ENCODE measurements around the gene CDH2. TPM values are rescaled to one million over a fixed set of nuclear protein-coding genes. Genes with fewer than 3 reads are reported as not detected.

The CDH2 gene
- polyA plus RNA-seq, 1 donor (not counting 4 experiments of a cell fraction or from before 2014, with no cell fraction given), result 0.46 TPM

DNA sequence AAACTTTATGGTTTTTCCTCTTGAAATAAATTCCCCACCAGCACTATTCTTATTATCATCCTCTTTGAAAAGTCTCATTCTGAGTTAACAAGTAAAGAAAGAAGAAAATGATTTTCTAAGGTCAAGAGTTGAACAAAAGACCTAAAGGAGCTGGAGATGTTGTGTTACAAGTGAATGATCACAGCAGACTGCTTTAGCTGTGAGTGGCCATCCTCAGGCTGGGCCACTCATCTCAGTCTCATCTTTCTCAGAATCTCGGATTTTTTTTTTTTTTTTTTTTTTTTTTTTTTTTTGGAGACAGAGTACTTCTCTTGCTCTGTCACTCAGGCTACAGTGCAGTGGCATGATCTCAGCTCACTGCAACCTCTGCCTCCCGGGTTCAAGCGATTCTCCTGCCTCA lies 133.3 kb downstream of the CDH2 start:
- Histone ChIP-seq H3K9ac (ENCODE audit: control insufficient read depth, extremely low read depth, insufficient read depth, low read length) (no peak overlapping the region), H3K4me1 (ENCODE audit: control insufficient read depth, extremely low read depth, insufficient read depth, low read length) (peaks cover 3% of the 10 kb centered on the region), H3K9me3 (ENCODE audit: control insufficient read depth, low read depth, low read length) (no peaks in the 10 kb centered on the region), H2AFZ (ENCODE audit: control insufficient read depth, low read length) (no peak overlapping the region), H3K36me3 (ENCODE audit: control insufficient read depth in 2 of 2, extremely low read depth in 1 of 2, insufficient read depth in 2 of 2, low read length in 2 of 2) (no peaks in the 10 kb centered on the region), H3K4me2 (ENCODE audit: control insufficient read depth, extremely low read depth, insufficient read depth, low read depth, low read length) (no peak overlapping the region), H3K27me3 (ENCODE audit: control insufficient read depth, extremely low read depth, insufficient read depth, low read length) (no peaks in the 10 kb centered on the region), H3K9me1 (ENCODE audit: control insufficient read depth, extremely low read depth, insufficient read depth, low read length) (no peaks in the 10 kb centered on the region), H3K4me3 (ENCODE audit: control insufficient read depth in 2 of 3, extremely low read depth in 1 of 3, insufficient read depth in 2 of 3, low read depth in 1 of 3, low read length in 3 of 3) (no peak overlapping the region), H3K27ac (ENCODE audit: control insufficient read depth, insufficient read depth, low read length) (no peak overlapping the region), H4K20me1 (ENCODE audit: control insufficient read depth, extremely low read depth, insufficient read depth, low read length) (no peaks in the 10 kb centered on the region), H3K79me2 (ENCODE audit: control insufficient read depth, insufficient read depth, low read length) (no peaks in the 10 kb centered on the region)
- TF ChIP-seq EZH2 (IDR thresholded peaks at IDR 0.05; ENCODE audit: low read length), result no peak
- TF ChIP-seq, protein P1, sequence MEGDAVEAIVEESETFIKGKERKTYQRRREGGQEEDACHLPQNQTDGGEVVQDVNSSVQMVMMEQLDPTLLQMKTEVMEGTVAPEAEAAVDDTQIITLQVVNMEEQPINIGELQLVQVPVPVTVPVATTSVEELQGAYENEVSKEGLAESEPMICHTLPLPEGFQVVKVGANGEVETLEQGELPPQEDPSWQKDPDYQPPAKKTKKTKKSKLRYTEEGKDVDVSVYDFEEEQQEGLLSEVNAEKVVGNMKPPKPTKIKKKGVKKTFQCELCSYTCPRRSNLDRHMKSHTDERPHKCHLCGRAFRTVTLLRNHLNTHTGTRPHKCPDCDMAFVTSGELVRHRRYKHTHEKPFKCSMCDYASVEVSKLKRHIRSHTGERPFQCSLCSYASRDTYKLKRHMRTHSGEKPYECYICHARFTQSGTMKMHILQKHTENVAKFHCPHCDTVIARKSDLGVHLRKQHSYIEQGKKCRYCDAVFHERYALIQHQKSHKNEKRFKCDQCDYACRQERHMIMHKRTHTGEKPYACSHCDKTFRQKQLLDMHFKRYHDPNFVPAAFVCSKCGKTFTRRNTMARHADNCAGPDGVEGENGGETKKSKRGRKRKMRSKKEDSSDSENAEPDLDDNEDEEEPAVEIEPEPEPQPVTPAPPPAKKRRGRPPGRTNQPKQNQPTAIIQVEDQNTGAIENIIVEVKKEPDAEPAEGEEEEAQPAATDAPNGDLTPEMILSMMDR (optimal IDR thresholded peaks at IDR 0.05 in 1 of 3, IDR thresholded peaks at IDR 0.05 in 1 of 3, conservative IDR thresholded peaks at IDR 0.05 in 1 of 3; ENCODE audit: extremely low read depth in 1 of 3, insufficient read depth in 2 of 3, low read length in 3 of 3), result no peak
- DNase-seq (ENCODE audit: low read depth, low spot score), result no peak
- dilution Hi-C loops (cut with MboI; ENCODE audit: extremely low pct_ligation_motif_present, low sequenced_read_pairs), result no loop called here
- FAIRE-seq, result no peak

DNA sequence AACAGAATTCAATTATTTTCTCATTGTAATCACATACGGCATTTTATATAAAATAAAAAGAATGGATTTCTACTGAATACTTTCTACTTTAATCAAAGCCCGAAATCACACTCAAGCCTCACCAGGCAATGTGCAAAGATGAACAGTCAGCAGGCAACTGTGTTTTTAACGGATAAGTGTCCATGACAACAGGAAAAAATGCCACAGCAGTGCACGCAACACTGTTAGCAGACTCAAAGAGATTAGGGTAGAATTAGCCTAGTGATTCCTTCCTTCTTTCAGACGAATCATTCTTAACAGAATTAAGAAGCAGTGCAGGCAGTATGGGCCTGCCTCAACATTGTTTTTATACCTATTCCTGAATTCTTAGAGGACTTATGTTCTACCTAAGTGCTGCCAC lies 135.6 kb downstream of the CDH2 start:
- dilution Hi-C loops (cut with MboI; ENCODE audit: extremely low pct_ligation_motif_present, low sequenced_read_pairs), result no loop called here
- no peaks in the 10 kb centered on the region for H3K27me3 ChIP-seq (ENCODE audit: control insufficient read depth, extremely low read depth, insufficient read depth, low read length)
- H3K9ac ChIP-seq (ENCODE audit: control insufficient read depth, extremely low read depth, insufficient read depth, low read length), result no peak overlapping the region
- no peak for TF ChIP-seq EZH2 (IDR thresholded peaks at IDR 0.05; ENCODE audit: low read length)
- TF ChIP-seq, protein P1 (optimal IDR thresholded peaks at IDR 0.05 in 1 of 3, IDR thresholded peaks at IDR 0.05 in 1 of 3, conservative IDR thresholded peaks at IDR 0.05 in 1 of 3; ENCODE audit: extremely low read depth in 1 of 3, insufficient read depth in 2 of 3, low read length in 3 of 3), result no peak
- H3K4me1 ChIP-seq (ENCODE audit: control insufficient read depth, extremely low read depth, insufficient read depth, low read length), result peaks cover 3% of the 10 kb centered on the region
- no peaks in the 10 kb centered on the region for H3K9me3 ChIP-seq (ENCODE audit: control insufficient read depth, low read depth, low read length)
- H3K79me2 ChIP-seq (ENCODE audit: control insufficient read depth, insufficient read depth, low read length), result no peaks in the 10 kb centered on the region
- H3K27ac ChIP-seq (ENCODE audit: control insufficient read depth, insufficient read depth, low read length), result no peak overlapping the region
- H2AFZ ChIP-seq (ENCODE audit: control insufficient read depth, low read length), result no peak overlapping the region
- H3K4me3 ChIP-seq (ENCODE audit: control insufficient read depth in 2 of 3, extremely low read depth in 1 of 3, insufficient read depth in 2 of 3, low read depth in 1 of 3, low read length in 3 of 3), result no peak overlapping the region
- H3K4me2 ChIP-seq (ENCODE audit: control insufficient read depth, extremely low read depth, insufficient read depth, low read depth, low read length), result no peak overlapping the region
- H4K20me1 ChIP-seq (ENCODE audit: control insufficient read depth, extremely low read depth, insufficient read depth, low read length), result no peaks in the 10 kb centered on the region
- DNase-seq (ENCODE audit: low read depth, low spot score) (no peak), FAIRE-seq (peak; percentile 5)
- H3K36me3 ChIP-seq (ENCODE audit: control insufficient read depth in 2 of 2, extremely low read depth in 1 of 2, insufficient read depth in 2 of 2, low read length in 2 of 2), result no peaks in the 10 kb centered on the region
- no peaks in the 10 kb centered on the region for H3K9me1 ChIP-seq (ENCODE audit: control insufficient read depth, extremely low read depth, insufficient read depth, low read length)

Measured in keratinocyte (primary cell).